IMR-90 (cell line): ENCODE measurements around the gene COL23A1. TPM values are rescaled to one million over a fixed set of nuclear protein-coding genes. Genes with fewer than 3 reads are reported as not detected.

Source experiments
- ATAC-seq: fragments of 200-7000 bp; cut with Tn5 transposase; 2 replicates; pipeline ENCODE4 v1.9.1; 2020; ENCODE audit warnings: low read depth, mild to moderate bottlenecking, moderate library complexity
- BruUV-seq: library from RNA; stranded (reverse); fragments of 400-500 nt; replicated peaks from 2 replicates; lab custom pipeline; 2021; lab: Mats Ljungman, UMichigan
- CTCF ChIA-PET: fragments of 300-600 bp; formaldehyde crosslinking; extraction: SDS; loops from one replicate; lab custom pipeline; 2021; ENCODE audit warnings: antibody characterized with exemption; lab: Yijun Ruan, JAX
- POLR2A ChIA-PET: fragments of 300-600 bp; sonication (Branson Sonifier 250); formaldehyde crosslinking; loops from one replicate; lab custom pipeline; 2022; ENCODE audit warnings: antibody characterized with exemption; ENCODE audit not compliant: unreplicated experiment; lab: Charles Lee
- DNase-seq: peaks from one replicate; pipeline ENCODE4 v3.0.0; 2013
- H2AFZ ChIP-seq: replicated peaks from 2 replicates; pipeline ENCODE3; 2013; ENCODE audit warnings: low read length, mild to moderate bottlenecking; ENCODE audit not compliant: poor library complexity
- H2AK5ac ChIP-seq: 2 replicates; pipeline ENCODE4 v1.6.1; 2013; ENCODE audit warnings: low read depth, low read length, inconsistent platforms
- H2AK9ac ChIP-seq: replicated peaks from 2 replicates; pipeline ENCODE3; 2013; ENCODE audit warnings: mild to moderate bottlenecking, low read depth, low read length, moderate library complexity; ENCODE audit not compliant: poor library complexity
- H2BK120ac ChIP-seq: 2 replicates; pipeline ENCODE4 v1.6.1; 2013; ENCODE audit warnings: low read depth, low read length, inconsistent platforms
- H2BK15ac ChIP-seq: 3 replicates; pipeline ENCODE4 v1.6.1; 2013; ENCODE audit warnings: low read depth, low read length, inconsistent platforms
- H2BK20ac ChIP-seq: 2 replicates; pipeline ENCODE4 v1.6.1; 2013; ENCODE audit warnings: low read depth, mild to moderate bottlenecking, inconsistent platforms, low read length, moderate library complexity
- H2BK5ac ChIP-seq: 2 replicates; pipeline ENCODE4 v1.6.1; 2013; ENCODE audit warnings: mild to moderate bottlenecking, low read depth, low read length, inconsistent platforms; ENCODE audit not compliant: poor library complexity, severe bottlenecking
- H3K14ac ChIP-seq: replicated peaks from 2 replicates; pipeline ENCODE4 v1.6.1; 2013; ENCODE audit warnings: low read depth, low read length, inconsistent platforms
- H3K18ac ChIP-seq: 2 replicates; pipeline ENCODE4 v1.6.1; 2013; ENCODE audit warnings: low read depth, low read length, control low read depth
- H3K23ac ChIP-seq: 2 replicates; pipeline ENCODE4 v1.6.1; 2013; ENCODE audit warnings: low read depth, low read length, inconsistent platforms
- H3K27ac ChIP-seq: 2 replicates; pipeline ENCODE4 v1.5.1; 2013; ENCODE audit warnings: mild to moderate bottlenecking, control low read depth, low read length; ENCODE audit not compliant: insufficient read depth
- H3K27me3 ChIP-seq: 2 replicates; pipeline ENCODE4 v1.6.1; 2013; ENCODE audit warnings: low read length; ENCODE audit not compliant: control insufficient read depth, insufficient read depth
- H3K36me3 ChIP-seq: 2 replicates; pipeline ENCODE4 v1.6.1; 2013; ENCODE audit warnings: low read length, mixed read lengths; ENCODE audit not compliant: control insufficient read depth, insufficient read depth
- H3K4ac ChIP-seq: 2 replicates; pipeline ENCODE4 v1.6.1; 2013; ENCODE audit warnings: low read depth, low read length, inconsistent platforms
- H3K4me1 ChIP-seq: 2 replicates; pipeline ENCODE4 v1.6.1; 2013; ENCODE audit warnings: low read length, mixed read lengths; ENCODE audit not compliant: control insufficient read depth, insufficient read depth
- H3K4me2 ChIP-seq: 2 replicates; pipeline ENCODE4 v1.6.1; 2013; ENCODE audit warnings: low read depth, mild to moderate bottlenecking, control low read depth, low read length, moderate library complexity
- H3K4me3 ChIP-seq: 2 replicates; pipeline ENCODE4 v1.5.1; 2013; ENCODE audit warnings: low read depth, mild to moderate bottlenecking, control low read depth, low read length, moderate library complexity; ENCODE audit not compliant: insufficient read depth
- H3K56ac ChIP-seq: 2 replicates; pipeline ENCODE4 v1.6.1; 2013; ENCODE audit warnings: low read length, inconsistent platforms; ENCODE audit not compliant: insufficient read depth; ENCODE audit errors: extremely low read depth
- H3K79me1 ChIP-seq, 2 experiments: 2 replicates each; pipeline ENCODE4 v1.6.1; 2013; ENCODE audit warnings: low read length in 2 of 2, inconsistent platforms in 1 of 2, low read depth in 1 of 2
- H3K9ac ChIP-seq: 2 replicates; pipeline ENCODE4 v1.6.1; 2013; ENCODE audit warnings: low read depth, low read length, control low read depth
- H3K9me1 ChIP-seq: 2 replicates; pipeline ENCODE4 v1.6.1; 2013; ENCODE audit warnings: low read length, inconsistent platforms; ENCODE audit not compliant: insufficient read depth
- H3K9me3 ChIP-seq: 2 replicates; pipeline ENCODE4 v1.6.1; 2013; ENCODE audit warnings: low read length; ENCODE audit not compliant: control insufficient read depth, insufficient read depth
- H4K20me1 ChIP-seq: 2 replicates; pipeline ENCODE4 v1.6.1; 2013; ENCODE audit warnings: low read length, inconsistent platforms; ENCODE audit not compliant: insufficient read depth
- H4K5ac ChIP-seq: 2 replicates; pipeline ENCODE4 v1.6.1; 2013; ENCODE audit warnings: mild to moderate bottlenecking, low read depth, low read length, control low read depth
- H4K8ac ChIP-seq, 2 experiments: 2 replicates each; pipeline ENCODE4 v1.6.1; 2013; ENCODE audit warnings: low read depth in 2 of 2, low read length in 2 of 2, control low read depth in 1 of 2, inconsistent platforms in 1 of 2
- H4K91ac ChIP-seq: 2 replicates; pipeline ENCODE4 v1.6.1; 2013; ENCODE audit warnings: low read depth, low read length, inconsistent platforms; ENCODE audit not compliant: insufficient read depth
- POLR2A ChIP-seq: IDR thresholded peaks from 2 replicates; pipeline ENCODE4 v1.6.1; 2012; ENCODE audit warnings: mild to moderate bottlenecking, low read depth, low read length
- RCOR1 ChIP-seq: IDR thresholded peaks from 2 replicates; pipeline ENCODE4 v1.6.1; 2012; ENCODE audit warnings: mild to moderate bottlenecking, low read length, improper control_type of control experiment; ENCODE audit not compliant: insufficient replicate concordance
- RFX5 ChIP-seq: IDR thresholded peaks from 2 replicates; pipeline ENCODE4 v1.8.0; 2012; ENCODE audit warnings: low read depth, mild to moderate bottlenecking, low read length, moderate library complexity
- USF2 ChIP-seq: fragments of 150-350 bp; IDR thresholded peaks from 2 replicates; pipeline ENCODE4 v1.6.1; 2017; ENCODE audit warnings: mild to moderate bottlenecking, antibody characterized with exemption, low read length, low read depth
- whole genome bisulfite sequencing, 2 experiments: methylation state at CpG; one replicate each; pipeline versions ENCODE4 v1.1.5 to v1.1.7; 2013; ENCODE audit warnings: missing lambda C conversion rate in 2 of 2; ENCODE audit not compliant: insufficient read length in 1 of 2; ENCODE audit errors: extremely low coverage in 2 of 2; 5-methylcytosine and 5-hydroxymethylcytosine counted together
- dilution Hi-C: fragments of 300-500 bp; cut with HindIII; formaldehyde crosslinking; loops from one replicate; pipeline ENCODE4 v1.14.3; 2018; ENCODE audit warnings: low sequenced_read_pairs; ENCODE audit not compliant: unreplicated experiment
- in situ Hi-C: fragments of 300-500 bp; cut with MboI; formaldehyde crosslinking; loops from 3 replicates; pipeline ENCODE4 v1.14.3; 2019; ENCODE audit warnings: low sequenced_read_pairs, inconsistent platforms, mixed read lengths
- intact Hi-C: fragments of 100-400 bp; cut with micrococcal nuclease; formaldehyde crosslinking; loops from 2 replicates; pipeline ENCODE4 v1.10.0; 2022
- polyA plus RNA-seq, 3 experiments: library from polyadenylated mRNA; depleted of rRNA; stranded (reverse); fragments of >200 nt; gene quantifications; 2 replicates each; pipeline ENCODE4 v1.2.3, GENCODE V29; 2012; ENCODE audit warnings: low replicate concordance in 1 of 3
- total RNA-seq: library from RNA; depleted of rRNA; stranded (reverse); fragments of >200 nt; gene quantifications from 2 replicates; pipeline ENCODE4 v1.2.3, GENCODE V29; 2012
- TF ChIP-seq, protein P1 (sequence below): fragments of 150-350 bp; IDR thresholded peaks from 2 replicates; pipeline ENCODE4 v1.6.1; 2016; ENCODE audit warnings: low read depth, mild to moderate bottlenecking, low read length, moderate library complexity, borderline replicate concordance

The COL23A1 gene
- total and polyA plus RNA-seq, 2 of the 4 experiments (the other 2 are of a cell fraction) = not detected

DNA sequence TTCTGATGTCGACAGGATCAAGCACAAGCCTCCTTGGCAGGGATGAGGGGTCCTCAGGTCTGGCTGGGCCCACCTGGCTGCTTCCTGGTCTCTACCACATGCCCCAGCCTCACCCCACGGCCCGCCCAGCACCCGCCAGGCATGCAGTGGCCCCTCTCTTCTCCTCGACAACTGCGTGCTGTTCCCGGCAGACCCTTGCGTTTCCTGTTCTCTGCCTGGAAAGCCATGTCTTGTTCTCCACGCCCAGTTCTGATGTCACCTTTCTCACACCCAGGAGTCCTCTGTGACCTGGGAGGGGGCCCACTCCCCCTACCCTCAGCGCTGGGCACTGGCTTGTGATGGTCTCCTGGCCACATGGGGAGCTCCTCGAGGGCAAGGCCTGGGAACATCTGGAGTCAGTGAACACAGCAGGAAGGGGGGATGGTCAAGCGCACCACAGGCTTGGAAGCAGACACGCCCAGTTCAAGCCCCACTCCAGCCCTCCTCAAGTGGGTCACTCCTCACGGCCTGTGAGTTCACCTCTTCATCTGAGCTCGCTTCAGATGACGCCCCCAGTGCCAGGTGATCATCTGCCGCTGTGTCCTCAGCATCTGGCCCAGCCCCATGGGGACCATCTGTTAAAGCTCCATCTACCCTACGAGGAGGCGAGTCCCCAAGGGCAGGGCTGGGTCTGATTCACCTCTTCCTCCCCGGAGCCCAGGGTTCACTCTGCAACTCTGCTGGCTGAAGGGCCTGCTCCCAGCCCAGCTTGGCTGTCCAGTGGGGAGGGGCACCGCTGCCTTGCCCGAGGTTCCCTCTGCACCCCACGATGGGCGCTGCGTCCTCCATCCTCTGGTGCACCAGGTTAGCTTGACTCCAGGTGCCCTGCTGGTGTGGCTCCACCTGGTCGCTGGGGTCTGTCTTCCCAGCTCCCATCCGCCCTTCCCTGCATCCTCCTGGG is 224.4 kb downstream of the COL23A1 start:
- H3K4me2 ChIP-seq = no peak overlapping the region
- no peak for ATAC-seq
- CTCF ChIA-PET = no interaction called here

More for the DNA sequence above, 224.4 kb downstream of the COL23A1 start:
- Histone ChIP-seq H3K9me3 (peaks cover 46% of the 10 kb centered on the region), H2AFZ (no peak overlapping the region), H4K20me1 (no peaks in the 10 kb centered on the region), H2AK5ac (no peak overlapping the region), H3K27me3 (no peaks in the 10 kb centered on the region), H4K8ac (no peak overlapping the region), H3K14ac (no peak overlapping the region), H2BK15ac (no peak overlapping the region), H3K9me1 (no peaks in the 10 kb centered on the region), H3K9ac (no peak overlapping the region), H2BK120ac (no peak overlapping the region), H3K18ac (no peak overlapping the region), H3K36me3 (no peaks in the 10 kb centered on the region), H3K4me1 (no peaks in the 10 kb centered on the region), H3K27ac (no peak overlapping the region), H3K79me1 (no peaks in the 10 kb centered on the region), H3K4ac (no peak overlapping the region), H3K4me3 (no peak overlapping the region), H3K56ac (no peak overlapping the region), H2AK9ac (no peak overlapping the region), H2BK20ac (no peak overlapping the region), H4K91ac (no peak overlapping the region), H4K5ac (no peak overlapping the region), H2BK5ac (no peak overlapping the region), H3K23ac (no peak overlapping the region)
- dilution Hi-C loops = no loop called here
- 85% methylated on average over 20 of the region's 27 CpGs; no CpG with 5 or more reads in 1 of the 2 experiments for WGBS, 2 experiments
- no peak for TF ChIP-seq RFX5
- TF ChIP-seq POLR2A = no peak
- TF ChIP-seq, protein P1, sequence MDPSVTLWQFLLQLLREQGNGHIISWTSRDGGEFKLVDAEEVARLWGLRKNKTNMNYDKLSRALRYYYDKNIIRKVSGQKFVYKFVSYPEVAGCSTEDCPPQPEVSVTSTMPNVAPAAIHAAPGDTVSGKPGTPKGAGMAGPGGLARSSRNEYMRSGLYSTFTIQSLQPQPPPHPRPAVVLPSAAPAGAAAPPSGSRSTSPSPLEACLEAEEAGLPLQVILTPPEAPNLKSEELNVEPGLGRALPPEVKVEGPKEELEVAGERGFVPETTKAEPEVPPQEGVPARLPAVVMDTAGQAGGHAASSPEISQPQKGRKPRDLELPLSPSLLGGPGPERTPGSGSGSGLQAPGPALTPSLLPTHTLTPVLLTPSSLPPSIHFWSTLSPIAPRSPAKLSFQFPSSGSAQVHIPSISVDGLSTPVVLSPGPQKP = no peak
- TF ChIP-seq RCOR1 = no peak
- TF ChIP-seq USF2 = no peak
- no TSS peak for BruUV-seq
- in situ Hi-C loops = no loop called here
- intact Hi-C loops = no loop called here
- DNase-seq = no peak
- POLR2A ChIA-PET = no interaction called here
